KG1 (cell line): ENCODE measurements around the gene GMPPB.
"Not testable (repeated sequence)": the region's sequence is repeated elsewhere in the genome, so short reads cannot be mapped to it uniquely, and the experiment has no call there.

ENCODE experiments used
- DNase-seq: peaks from one replicate; lab custom pipeline; 2025; lab: John Stamatoyannopoulos, UW

The GMPPB gene

GRCh38 chr3:49689908-49690624 is 33.7 kb downstream of the GMPPB start:
- DNase-seq: not testable (repeated sequence)

DNA sequence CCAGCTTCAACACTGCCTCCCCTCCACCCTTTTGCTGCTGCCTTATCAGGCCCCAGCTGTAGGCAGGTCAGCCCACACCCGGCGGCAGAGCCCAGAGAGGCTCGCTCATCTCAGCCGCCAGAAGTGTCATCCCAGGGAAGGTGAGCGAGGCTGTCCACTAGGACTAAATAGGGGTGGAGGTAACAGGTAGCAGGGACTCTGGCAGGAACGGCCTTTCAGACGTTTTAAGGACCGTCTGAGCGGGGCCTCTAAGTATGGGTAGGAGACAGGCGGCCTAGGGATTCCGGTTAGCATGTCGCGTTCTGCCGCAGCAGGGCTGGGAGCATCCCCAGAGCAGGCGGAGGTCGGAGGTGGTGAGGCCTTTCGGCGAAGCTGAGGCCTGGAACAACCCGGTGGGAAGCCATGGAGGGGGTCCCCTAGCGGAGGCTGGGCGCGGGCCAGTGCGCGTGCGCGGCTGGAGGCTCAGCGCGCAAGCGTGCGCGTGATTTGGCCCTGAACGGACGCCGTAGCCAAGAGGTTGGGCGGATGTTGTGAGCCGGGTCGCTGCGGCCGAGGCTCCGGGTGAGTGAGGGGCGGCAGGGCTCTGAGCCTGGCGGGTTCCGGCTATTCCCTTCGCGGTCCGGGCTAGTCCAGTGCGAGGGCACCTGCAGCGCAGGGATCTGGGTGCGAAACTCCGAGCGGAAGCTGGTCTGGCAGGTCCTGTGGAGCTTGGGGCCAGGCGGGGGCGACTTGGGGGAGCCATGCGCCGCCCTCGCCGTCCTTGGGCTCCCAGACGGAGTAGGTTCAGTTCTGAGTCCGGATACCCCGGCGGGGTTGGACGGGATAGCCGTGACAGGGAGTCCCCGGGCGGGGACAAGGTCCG is 34.5 kb downstream of the GMPPB start, which contains the start of the genes MST1 and RNF123:
TSS of gene MST1 (minus strand) at position 429 of the 862 bp plus-strand sequence. CDS start 783 bp downstream, outside the sequence.
TSS of gene RNF123 (plus strand) at position 512 of the 862 bp plus-strand sequence. CDS start 1,609 bp downstream, outside the sequence.
- no peak for DNase-seq

DNA sequence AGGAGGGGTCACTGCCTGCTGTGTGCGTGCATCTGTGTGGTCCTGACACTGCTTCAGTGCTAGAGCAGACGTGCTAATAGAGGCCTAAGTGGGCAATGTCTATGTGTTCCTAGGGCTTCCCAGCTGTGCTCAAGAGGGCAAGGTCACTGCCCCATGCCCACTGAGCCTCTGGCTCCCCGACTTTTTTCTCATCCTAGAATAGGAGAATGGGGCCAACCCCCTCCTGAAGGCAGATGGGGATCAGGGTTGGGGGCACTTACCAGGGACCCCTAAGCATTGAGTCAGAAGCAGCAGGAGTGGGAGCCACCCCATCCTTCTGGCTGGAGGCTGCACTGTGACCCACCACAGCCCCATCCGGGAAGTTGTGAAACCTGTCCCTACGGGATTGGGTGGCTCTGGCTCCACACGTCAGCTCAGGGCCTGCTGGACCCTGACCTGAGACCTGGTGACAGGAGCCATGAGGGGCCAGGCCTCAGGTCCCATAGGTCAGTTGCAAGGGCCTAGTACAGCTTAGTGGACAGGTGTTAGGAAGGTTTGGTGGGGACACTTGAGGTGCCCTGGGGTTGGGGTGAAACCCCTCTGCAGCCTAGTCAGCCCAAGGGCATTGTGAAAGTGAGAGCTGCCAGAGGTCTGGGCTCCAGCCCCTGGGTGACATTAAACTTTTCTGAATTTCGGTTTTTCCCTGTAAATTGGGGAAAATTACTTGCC is 35.3 kb downstream of the GMPPB start:
- DNase-seq: not testable (repeated sequence)

DNA sequence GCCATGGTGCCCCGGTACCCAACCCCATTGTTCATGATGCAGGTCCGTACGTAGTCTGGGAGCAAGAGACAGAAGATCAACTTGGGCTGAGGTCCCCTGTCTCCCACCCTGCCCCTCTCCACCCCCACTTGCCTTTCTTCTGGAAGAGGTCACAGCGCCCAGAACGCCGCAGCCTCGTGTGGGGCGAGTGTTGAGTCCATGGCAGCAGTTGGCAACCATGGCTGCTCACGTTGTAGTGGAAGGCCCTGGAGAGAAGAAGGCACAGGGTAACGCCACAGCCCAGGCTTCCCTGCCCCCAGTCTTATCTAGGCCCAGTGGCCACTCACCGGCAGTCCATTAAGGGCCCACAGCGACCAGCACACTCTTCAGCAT is 36.3 kb downstream of the GMPPB start:
- DNase-seq: not testable (repeated sequence)

GRCh38 chr3:49686769-49687423 is 36.9 kb downstream of the GMPPB start:
- DNase-seq: not testable (repeated sequence)

GRCh38 chr3:49686346-49686745 is 37.4 kb downstream of the GMPPB start:
- not testable (repeated sequence) for DNase-seq

GRCh38 chr3:49685846-49686245 is 37.9 kb downstream of the GMPPB start:
- not testable (repeated sequence) for DNase-seq

DNA sequence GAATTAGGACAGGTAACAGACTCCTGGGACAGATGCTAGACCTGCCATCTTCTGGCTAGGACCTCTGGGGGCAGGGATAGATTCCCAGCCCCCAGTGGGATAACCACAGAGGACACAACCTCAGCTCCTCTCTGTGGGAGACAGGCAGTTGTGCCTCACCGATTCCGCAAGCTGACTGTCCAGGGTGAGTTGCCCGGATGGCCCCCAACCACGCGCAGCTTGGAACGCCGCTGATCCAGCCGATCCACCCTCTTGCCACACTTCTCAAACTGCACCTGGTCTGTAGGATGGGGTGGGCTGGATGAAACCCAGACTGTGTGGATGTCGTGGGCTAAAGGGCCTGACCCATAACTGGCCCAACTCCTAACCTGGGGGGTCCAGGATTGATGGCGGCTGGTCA is 38.6 kb downstream of the GMPPB start:
- DNase-seq: not testable (repeated sequence)

- not testable (repeated sequence) for DNase-seq
Observed at GRCh38 chr3:49684453-49684852, 39.3 kb downstream of the GMPPB start.

DNA sequence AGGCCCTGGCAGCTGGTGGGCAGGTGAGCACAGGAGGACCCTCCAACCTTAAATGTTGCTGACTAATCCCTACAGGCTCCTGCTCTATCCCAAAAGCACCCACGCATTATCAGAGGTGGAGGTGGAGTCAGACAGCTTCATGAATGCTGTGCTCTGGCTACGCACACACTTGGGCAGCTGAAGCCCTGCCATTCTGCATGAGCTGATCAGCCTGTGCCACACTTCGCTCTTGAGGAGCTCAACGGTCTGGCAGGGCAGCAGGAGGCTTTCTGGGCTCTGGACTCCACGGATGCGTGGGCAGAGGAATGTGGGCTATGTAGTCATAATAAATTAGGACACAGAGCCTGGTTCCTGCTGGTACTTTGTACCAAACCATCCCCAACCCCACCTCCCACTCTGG is 40.6 kb downstream of the GMPPB start:
- DNase-seq: no peak

DNA sequence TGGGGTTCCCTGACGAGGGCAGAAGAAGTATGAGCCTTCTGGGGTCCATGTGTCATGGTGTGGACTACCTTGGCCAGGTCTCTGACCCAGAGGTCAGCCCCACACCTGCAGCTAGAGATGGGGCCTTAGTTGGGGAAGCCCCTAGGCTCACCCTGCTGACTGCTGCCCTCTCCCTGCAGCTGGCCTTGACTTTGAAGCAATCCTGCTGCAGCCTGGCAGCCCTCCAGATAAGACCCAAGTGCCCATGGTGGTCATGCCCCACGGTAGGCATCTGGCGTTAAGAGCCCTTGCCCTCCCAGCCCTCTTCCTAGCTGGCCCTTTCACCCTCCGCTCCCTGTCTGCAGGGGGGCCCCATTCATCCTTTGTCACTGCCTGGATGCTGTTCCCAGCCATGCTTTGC is 42.2 kb downstream of the GMPPB start:
- DNase-seq: no peak

DNA sequence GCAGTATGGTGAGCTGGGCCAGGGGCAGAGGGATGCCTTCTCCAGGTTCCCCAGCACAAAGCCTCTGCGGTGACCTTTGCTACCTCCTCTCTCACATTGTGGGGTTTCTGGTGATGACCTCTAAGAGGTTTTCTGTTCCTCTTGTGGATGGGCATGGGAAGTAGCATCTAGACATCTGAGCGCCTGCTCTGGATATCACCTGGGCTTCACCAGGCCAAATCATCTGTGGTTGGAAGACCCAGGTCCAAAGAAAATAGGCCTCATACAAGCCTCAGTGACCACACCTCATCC is 42.6 kb downstream of the GMPPB start:
- DNase-seq: no peak

- DNase-seq: no peak
Observed at GRCh38 chr3:49680493-49681231, 43.1 kb downstream of the GMPPB start.

- no peak for DNase-seq
Observed at GRCh38 chr3:49675912-49676311, 47.8 kb downstream of the GMPPB start.

GRCh38 chr3:49674497-49674983 is 49.2 kb downstream of the GMPPB start:
- no peak for DNase-seq

- no peak for DNase-seq
Observed at GRCh38 chr3:49673715-49674496, 49.8 kb downstream of the GMPPB start, which contains the start of gene APEH. Gene APEH (plus strand): TSS chr3:49674351. CDS start chr3:49674402, 51 bp downstream.

GRCh38 chr3:49673121-49673714 is 50.5 kb downstream of the GMPPB start:
- no peak for DNase-seq

DNA sequence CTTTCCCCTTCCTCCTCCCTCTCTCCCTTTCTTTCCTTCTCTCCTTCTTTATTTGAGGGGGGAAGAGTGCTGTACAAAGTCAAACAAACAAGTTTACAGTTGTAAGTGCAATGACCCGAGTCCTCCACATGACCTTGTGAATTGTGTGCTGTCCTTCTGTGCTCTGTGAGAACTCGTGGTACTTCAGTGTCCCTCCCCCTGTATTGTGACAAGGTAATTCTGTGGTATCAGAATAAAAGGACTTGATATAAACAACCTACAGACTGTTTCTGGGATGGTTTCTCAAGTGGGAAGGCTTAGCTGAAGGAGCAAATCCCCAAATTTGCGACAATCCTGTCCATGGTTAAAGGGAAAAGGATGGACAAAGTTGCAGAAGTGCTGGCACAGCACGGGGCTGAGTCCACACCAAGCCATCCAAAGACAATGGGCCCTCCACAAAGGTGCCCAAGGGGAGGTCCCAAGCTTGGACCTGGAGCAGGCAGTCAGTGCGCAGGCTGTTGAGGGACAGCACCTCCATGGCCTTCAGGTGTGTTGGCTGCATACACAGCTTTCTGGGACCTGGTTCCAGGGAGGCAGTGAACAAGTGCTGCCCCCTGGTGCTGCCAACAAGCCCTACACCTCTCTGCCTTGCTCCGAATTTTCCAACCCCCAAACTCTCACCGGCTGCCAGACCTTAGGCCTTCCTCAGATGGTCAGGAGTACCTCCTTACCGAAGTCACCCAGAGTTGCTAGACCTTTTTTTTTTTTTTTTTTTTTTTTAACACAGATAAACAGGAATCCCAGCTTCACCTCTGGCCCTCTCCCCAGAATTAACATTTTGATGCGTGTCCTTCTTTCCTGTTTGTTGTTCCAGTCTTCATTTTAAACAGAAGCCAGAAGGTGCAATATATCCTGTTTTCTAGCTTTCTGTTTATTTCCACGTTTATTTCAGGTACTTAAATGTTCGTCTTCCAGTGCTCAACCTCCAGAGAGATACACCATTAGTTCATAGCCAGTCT is 52.2 kb downstream of the GMPPB start:
- DNase-seq: no peak

DNA sequence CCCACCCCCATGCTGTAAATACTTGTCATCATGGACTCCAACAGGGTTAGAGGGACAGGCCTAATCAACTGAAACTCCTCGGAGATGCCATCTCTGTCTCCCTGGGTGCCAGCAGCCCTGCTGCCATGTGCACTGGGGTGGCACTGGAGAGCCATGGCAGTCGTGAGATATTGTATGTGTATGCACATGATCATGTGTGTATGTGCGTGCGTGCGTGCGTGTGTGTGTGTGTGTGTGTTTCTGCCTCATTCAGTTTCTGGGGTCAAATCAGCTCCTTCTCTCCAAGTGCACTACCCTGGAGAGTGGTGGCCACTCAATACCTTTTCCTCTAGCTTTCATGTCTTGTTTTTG is 52.8 kb downstream of the GMPPB start:
- DNase-seq: no peak
